KMS-11 (cell line): Measurements from ENCODE around the gene OR7D4.
"Not testable (repeated sequence)": the region's sequence is repeated elsewhere in the genome, so short reads cannot be mapped to it uniquely, and the experiment has no call there.

Experiments used
- H2AFZ ChIP-seq: fragments of 200-600 bp; sonication (generic); 2 replicates; pipeline ENCODE4 v1.6.1; 2016; ENCODE audit warnings: antibody characterized with exemption, mixed run types, low read depth
- H3K27ac ChIP-seq: fragments of 200-600 bp; sonication (generic); 2 replicates; pipeline ENCODE4 v1.6.1; 2016; ENCODE audit warnings: mild to moderate bottlenecking, mixed run types
- H3K27me3 ChIP-seq: fragments of 200-600 bp; sonication (generic); 2 replicates; pipeline ENCODE4 v1.6.1; 2017; ENCODE audit warnings: mild to moderate bottlenecking, low read depth, mixed run types, moderate library complexity; ENCODE audit not compliant: insufficient read depth
- H3K36me3 ChIP-seq: fragments of 200-600 bp; sonication (generic); 2 replicates; pipeline ENCODE4 v1.6.1; 2017; ENCODE audit warnings: mild to moderate bottlenecking, mixed run types; ENCODE audit not compliant: insufficient read depth
- H3K4me1 ChIP-seq: fragments of 200-600 bp; sonication (generic); 2 replicates; pipeline ENCODE4 v1.6.1; 2016; ENCODE audit warnings: mild to moderate bottlenecking, low read depth, mixed run types; ENCODE audit not compliant: poor library complexity, severe bottlenecking
- H3K4me2 ChIP-seq: fragments of 200-600 bp; sonication (generic); 2 replicates; pipeline ENCODE4 v1.7.0; 2016; ENCODE audit warnings: mild to moderate bottlenecking, mixed run types
- H3K4me3 ChIP-seq: fragments of 200-600 bp; sonication (generic); IDR thresholded peaks from 2 replicates; pipeline ENCODE4 v1.6.1; 2017; ENCODE audit warnings: low read depth, low read length, mixed read lengths; ENCODE audit not compliant: insufficient read depth
- H3K79me2 ChIP-seq: fragments of 200-600 bp; sonication (generic); 2 replicates; pipeline ENCODE4 v1.6.1; 2016; ENCODE audit warnings: low read depth, mixed run types; ENCODE audit not compliant: insufficient read depth
- H3K9ac ChIP-seq: fragments of 200-600 bp; sonication (generic); 2 replicates; pipeline ENCODE4 v1.6.1; 2016; ENCODE audit warnings: mild to moderate bottlenecking, mixed run types
- H4K20me1 ChIP-seq: fragments of 200-600 bp; sonication (generic); 2 replicates; pipeline ENCODE4 v1.6.1; 2016; ENCODE audit warnings: mild to moderate bottlenecking, mixed run types; ENCODE audit not compliant: insufficient read depth
- CTCF ChIP-seq: fragments of 200-600 bp; sonication (generic); conservative IDR thresholded peaks from 2 replicates; pipeline ENCODE4 v1.6.1; 2017; ENCODE audit warnings: low read depth, mild to moderate bottlenecking, antibody characterized with exemption, low read length, moderate library complexity, mixed read lengths

OR7D4 gene

GRCh38 chr19:9219489-9219888, at the start of gene OR7D4:
Gene OR7D4, minus strand, starts transcription at chr19:9219589. Its CDS starts 4,752 bp downstream, at chr19:9214837.
- Histone ChIP-seq H3K4me1 (no peaks in the 10 kb centered on the region), H3K27ac (no peak within 1 kb of the TSS), H3K9ac (no peak within 1 kb of the TSS), H4K20me1 (no peaks in the 10 kb centered on the region), H3K79me2 (no peaks in the 10 kb centered on the region), H3K36me3 (no peaks in the 10 kb centered on the region), H2AFZ (no peak within 1 kb of the TSS), H3K27me3 (no peaks in the 10 kb centered on the region), H3K4me3 (no peak within 1 kb of the TSS), H3K4me2 (no peak within 1 kb of the TSS)
- no peak for TF ChIP-seq CTCF

GRCh38 chr19:9251236-9251635, 31.8 kb upstream of the OR7D4 start:
- H4K20me1 ChIP-seq: no peaks in the 10 kb centered on the region
- no peak overlapping the region for H3K9ac ChIP-seq
- no peak overlapping the region for H3K27ac ChIP-seq
- no peak for TF ChIP-seq CTCF
- no peaks in the 10 kb centered on the region for H3K27me3 ChIP-seq
- H3K36me3 ChIP-seq: no peaks in the 10 kb centered on the region
- H3K4me3 ChIP-seq: no peak overlapping the region
- H3K4me2 ChIP-seq: no peak overlapping the region
- H2AFZ ChIP-seq: no peak overlapping the region
- no peaks in the 10 kb centered on the region for H3K4me1 ChIP-seq
- H3K79me2 ChIP-seq: no peaks in the 10 kb centered on the region

GRCh38 chr19:9250630-9251029, 31.2 kb upstream of the OR7D4 start, which contains the start of gene OR7E24:
Gene OR7E24, plus strand, starts transcription at chr19:9250930. Its CDS starts 114 bp downstream, at chr19:9251044.
- no peak within 1 kb of the TSS for H3K4me3 ChIP-seq

GRCh38 chr19:9205501-9206113, 13.8 kb downstream of the OR7D4 start:
- H3K4me2 ChIP-seq: no peak overlapping the region
- no peaks in the 10 kb centered on the region for H4K20me1 ChIP-seq
- no peak overlapping the region; the same call in 1 of the 2 replicates for H2AFZ ChIP-seq
- H3K36me3 ChIP-seq: no peaks in the 10 kb centered on the region; the same call in 1 of the 2 replicates
- TF ChIP-seq CTCF: peak; percentile 75
- no peak overlapping the region for H3K4me3 ChIP-seq
- no peaks in the 10 kb centered on the region for H3K4me1 ChIP-seq
- H3K79me2 ChIP-seq: no peaks in the 10 kb centered on the region
- no peak overlapping the region for H3K9ac ChIP-seq
- no peaks in the 10 kb centered on the region for H3K27me3 ChIP-seq
- H3K27ac ChIP-seq: no peak overlapping the region

More at GRCh38 chr19:9250630-9251029, 31.2 kb upstream of the OR7D4 start, which contains the start of gene OR7E24:
- H3K4me2 ChIP-seq: no peak within 1 kb of the TSS
- no peaks in the 10 kb centered on the region for H3K4me1 ChIP-seq
- no peaks in the 10 kb centered on the region for H3K36me3 ChIP-seq
- H3K27me3 ChIP-seq: no peaks in the 10 kb centered on the region
- no peak for TF ChIP-seq CTCF
- no peak within 1 kb of the TSS for H3K27ac ChIP-seq
- H3K79me2 ChIP-seq: no peaks in the 10 kb centered on the region
- no peak within 1 kb of the TSS for H2AFZ ChIP-seq
- H4K20me1 ChIP-seq: no peaks in the 10 kb centered on the region
- no peak within 1 kb of the TSS for H3K9ac ChIP-seq

- H3K27me3 ChIP-seq, H2AFZ ChIP-seq, H3K4me3 ChIP-seq, H3K27ac ChIP-seq, H3K79me2 ChIP-seq, H3K4me2 ChIP-seq, H3K4me1 ChIP-seq, H3K36me3 ChIP-seq, H4K20me1 ChIP-seq, H3K9ac ChIP-seq: not testable (repeated sequence)
These were observed 21.3 kb downstream of the OR7D4 start for GRCh38 chr19:9198044-9198443.
